Fibroblast of skin of scalp (primary cell): ENCODE results near the gene BTBD9.

ENCODE experiments used
- DNase-seq: peaks from one replicate; pipeline ENCODE4 v3.0.0-alpha.2; 2013

BTBD9 gene

DNA sequence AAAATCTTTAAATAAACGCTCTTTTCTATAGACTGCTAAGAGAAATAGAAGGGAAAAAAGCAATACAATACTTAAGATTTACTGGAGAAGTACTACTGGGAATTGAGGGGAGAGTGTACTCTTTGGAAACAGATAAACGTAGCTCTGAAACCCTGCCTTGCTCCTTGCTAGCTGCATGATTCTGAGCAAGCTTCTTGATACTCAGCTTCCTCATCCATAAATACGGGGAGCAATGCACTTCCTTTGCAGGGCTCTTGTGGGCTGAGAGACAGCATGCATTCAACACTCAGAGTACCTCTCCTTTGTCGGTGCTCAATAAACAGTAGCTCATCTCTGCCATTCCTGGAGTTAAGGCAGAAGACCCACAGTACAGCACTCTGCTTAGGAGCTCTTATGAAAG, 159.7 kb downstream of the BTBD9 start:
- no peak for DNase-seq

DNA sequence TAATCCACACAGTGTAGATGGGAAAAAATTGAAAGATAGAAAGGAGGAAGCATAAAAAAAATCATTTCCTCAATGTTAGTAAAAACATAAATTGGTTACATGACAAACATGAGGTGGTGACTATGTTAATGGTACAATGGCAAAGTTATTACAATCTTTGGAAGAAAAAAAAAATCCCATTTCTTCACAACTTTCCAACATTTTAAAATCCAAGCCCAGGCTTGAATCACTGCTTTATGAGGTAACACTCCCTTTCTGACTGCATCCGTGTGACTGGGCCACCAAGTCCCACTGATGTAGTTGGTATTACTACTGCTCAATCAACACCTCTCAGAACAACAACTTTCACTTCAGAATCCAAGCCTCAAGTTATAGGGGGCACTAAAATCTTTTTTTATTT, 160.4 kb downstream of the BTBD9 start:
- no peak for DNase-seq

DNA sequence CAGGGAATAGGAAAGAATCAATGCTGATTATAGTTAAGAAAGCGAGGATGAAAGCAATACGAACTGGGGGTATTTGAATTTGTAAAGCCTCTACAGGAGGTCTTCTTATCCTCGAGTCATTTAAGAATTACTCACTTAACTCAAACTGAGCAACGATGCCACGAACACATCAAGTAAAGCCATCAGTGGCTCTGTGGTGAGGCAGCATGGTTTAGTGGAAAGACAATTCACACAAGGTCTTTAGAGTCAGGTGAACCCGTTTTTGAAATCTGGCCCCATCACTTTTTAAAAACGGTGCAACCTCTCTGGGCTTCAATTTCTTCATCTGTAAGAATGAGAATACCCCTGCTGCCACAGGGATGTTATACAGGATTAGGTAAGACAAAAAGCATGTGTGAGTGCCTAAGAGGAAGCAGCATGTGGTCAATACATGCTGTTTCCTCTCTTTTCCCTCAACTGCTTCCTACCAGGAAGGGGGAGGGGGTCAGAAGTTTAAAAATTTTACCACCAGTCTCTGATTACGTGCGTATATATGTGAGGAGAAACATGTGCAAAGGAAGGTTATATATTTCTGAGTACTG, 162.0 kb downstream of the BTBD9 start:
- no peak for DNase-seq

DNA sequence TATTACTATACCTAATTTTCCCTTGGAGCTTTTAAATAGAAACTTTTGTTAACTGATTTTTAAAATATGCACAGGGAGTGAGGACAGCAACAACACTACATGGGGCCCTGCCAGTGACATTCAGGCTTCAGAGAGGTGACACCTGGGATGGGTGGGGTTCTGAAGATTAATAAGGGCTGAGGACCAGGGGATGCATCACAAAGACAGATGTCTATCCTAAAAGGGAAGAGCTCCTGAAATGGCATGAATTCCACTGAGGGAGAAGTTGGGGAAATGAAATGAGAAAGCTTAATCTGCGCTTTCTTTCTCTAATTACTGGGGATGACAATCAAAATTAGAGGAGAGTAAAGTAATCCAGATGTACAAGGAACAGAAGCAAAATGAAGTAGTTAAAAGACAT, 162.8 kb downstream of the BTBD9 start:
- DNase-seq: no peak

DNA sequence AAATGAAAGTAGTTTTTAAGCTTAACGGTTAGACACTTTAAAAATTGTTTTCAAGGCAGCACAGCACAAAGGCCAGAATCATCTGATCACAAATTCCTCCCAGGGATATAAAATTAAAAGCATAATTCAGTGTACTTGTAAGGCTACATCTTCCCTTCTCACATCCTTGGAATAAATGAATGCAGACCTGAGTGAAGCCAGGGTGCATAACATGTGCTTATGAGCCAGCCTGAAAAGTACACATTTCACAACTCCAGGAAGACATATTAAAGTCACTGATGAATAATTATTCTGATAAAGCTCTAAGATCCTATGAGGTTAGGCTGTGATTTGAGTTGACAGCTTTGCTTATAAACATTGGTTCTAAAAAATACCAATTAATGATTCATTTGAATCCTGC, 163.6 kb downstream of the BTBD9 start:
- no peak for DNase-seq

DNA sequence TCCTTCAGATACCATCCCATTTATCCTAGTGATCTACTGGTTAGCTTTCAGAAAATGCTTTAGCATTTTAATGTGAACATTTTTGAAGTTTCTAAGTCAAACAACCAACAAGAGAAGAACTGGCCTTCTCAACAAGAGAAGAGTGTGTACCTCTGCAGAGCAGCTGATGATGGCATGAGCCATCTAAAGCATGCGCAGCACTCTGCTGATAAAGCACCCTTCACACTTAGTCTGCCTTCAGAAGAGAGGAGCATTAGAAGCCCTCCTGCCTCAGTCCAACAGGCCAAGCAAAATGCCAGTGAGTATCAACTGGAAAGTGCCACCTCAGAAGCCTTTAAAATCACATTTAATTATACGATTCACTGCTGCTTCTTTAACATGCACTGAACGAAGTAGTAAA, 169.2 kb downstream of the BTBD9 start:
- no peak for DNase-seq

DNA sequence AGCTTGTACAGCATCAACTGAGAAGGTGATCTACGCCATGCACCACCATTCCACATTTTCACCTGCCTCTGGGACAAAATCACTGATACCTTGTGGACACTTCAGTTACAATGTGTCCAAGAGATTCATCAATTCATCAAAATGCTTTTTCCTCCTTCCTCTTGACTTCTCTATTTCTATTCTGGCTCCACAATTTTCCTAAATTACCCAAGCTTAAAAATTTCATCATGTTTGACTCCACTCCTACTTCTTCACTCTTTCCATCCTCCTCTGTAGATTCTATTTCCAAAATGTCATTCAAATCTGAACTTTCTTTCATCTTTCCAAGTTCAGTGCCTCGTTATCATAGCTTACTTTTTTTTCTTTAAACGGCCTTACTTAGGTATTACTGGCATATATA, 172.2 kb downstream of the BTBD9 start:
- DNase-seq: no peak

DNA sequence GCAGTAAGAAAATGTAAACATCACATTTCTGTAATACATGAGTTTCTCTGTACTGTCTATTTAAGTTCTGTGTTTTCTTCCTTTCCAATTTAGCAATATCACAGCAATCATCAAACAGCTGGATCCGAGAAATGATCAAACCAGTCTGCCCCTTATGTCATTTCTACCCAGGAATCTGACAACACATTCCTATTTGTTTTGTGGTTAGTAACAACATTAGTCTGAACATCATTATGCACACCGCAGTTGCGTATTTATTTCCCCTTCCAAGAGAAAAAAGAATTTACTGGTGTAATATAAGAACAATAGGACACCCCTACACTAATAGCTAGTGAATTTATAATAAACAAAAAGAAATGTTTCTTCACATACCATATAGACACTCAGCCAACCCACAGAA, 179.5 kb downstream of the BTBD9 start:
- DNase-seq: peak; percentile 85

DNA sequence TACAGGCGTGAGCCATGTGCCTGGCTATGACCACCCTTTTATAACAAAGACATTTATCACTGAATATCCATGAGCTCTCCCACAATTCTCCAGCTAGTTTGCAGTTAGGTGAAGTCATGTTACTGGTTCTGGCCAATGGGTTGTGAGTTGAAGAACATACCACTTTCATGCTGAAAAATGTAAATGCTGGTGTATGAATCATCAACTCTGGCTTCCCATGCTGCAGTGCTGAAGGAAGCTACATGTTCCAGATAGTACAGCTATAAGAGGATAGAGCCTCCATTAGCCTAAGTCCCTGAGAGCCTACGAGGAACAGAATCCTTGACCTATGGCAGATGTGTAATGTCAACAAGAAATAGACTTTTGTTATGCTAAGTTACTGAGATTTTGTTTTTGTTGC, 180.4 kb downstream of the BTBD9 start:
- DNase-seq: peak; percentile 67

DNA sequence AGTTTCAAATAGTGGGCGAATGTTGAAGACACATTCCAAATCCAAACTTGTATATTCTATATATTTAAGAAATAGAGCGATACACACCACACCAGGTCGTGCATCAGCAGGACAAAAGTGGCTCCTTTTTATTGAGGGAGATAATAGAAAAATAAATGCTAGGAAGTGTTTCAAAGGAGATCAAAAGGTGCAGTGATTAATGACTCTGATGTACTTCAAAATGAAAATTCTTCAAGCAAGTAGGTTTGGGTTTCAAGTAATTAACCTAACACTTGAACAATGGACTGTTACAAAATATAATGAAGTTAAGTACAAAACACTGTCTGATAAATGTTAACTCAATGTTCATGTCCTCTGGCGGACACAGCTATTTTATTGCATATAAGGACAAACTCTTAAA, 185.9 kb downstream of the BTBD9 start:
- no peak for DNase-seq

DNA sequence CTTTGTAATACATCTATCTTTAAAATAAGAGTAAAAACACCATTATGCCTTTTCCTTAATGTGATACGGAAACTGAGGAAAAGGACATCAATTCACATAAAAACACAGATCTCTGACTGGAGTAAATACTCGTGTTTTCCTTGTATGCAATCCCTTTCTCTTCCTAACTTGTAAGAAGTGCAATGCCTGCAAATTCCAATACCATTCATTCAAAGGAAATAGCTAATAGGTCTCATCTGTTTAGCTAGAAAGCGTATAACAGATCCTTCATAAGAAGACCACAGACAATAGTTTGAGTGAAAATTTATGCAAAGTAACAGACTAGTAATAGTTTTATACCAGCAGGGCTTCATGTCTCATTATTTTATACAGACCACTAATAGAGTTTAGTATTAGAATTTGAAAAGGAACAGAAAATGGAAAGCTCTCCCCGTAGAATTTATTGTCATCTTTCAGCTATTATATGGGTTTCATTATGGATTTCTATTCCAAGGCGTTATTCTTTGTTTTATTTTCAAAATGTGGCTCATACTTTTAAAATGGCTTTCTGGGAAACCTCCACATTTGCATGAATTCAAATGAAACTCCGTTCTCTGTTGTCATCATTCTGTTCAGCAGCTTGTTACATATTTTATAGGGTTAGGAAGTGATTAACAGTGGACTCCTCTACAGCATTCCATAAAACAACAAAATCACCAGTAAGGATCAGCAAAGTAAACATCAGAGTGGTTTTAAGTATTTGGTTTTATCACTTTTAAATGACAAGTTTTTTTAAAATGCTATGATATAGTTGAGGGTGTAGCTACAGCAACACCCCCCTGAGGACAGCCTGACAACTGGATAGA, 186.7 kb downstream of the BTBD9 start:
- DNase-seq: peak; percentile 47

DNA sequence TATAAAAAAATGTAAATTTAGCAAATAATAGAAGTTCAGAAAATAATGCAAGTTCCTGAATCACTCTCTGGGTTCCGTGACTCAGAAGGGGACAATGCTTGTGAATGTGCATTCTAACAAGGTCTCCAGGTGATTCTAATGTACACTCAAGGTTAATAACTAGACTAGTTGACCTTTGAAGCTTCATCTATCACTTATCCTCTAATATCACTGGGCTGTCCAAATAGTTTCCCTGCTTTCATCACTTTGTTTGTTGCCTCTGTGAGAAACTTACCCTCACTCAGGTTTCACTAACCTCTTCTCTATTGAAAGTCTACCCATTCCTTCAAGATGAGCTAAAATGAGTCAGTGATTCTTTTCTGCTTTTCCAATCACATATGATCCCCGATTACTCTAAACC, 189.0 kb downstream of the BTBD9 start:
- DNase-seq: no peak

DNA sequence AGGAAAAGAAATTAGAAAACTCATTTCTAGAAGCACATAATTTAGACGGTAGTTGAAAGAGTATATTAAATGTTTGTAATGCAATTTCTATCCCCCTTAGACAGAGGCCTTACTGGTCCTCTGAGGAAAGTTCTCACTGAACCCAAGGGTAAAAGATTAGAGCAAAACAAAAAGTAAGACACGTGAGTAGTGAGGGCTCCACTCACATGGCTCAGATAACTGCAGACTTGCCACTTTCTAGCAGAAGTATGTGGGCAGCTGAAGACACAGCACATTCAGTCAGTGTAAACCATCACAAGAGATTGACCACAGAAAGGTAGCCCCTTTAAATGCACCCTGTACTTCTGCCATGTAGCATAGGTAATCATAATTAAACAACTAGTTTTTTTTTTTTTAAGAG, 193.8 kb downstream of the BTBD9 start:
- DNase-seq: no peak

DNA sequence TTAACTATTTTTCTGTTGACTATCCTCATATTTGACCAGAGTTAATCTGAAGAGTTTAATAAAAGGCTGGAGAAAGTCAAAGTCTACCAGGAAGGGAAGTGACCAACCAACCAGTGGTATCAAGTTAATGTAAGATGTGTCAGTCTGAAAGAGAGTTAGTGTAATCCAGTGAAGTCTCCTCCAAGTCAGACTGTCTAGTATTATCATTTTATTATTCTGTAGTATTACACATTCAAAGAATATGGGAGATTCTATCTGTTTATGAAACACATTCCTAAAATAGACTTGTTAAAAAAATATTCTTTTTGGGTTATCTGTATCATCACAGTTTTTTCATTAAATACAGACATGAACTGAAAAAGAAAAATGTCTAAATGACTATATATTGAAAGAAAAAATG, 194.4 kb downstream of the BTBD9 start:
- DNase-seq: peak; percentile 59

DNA sequence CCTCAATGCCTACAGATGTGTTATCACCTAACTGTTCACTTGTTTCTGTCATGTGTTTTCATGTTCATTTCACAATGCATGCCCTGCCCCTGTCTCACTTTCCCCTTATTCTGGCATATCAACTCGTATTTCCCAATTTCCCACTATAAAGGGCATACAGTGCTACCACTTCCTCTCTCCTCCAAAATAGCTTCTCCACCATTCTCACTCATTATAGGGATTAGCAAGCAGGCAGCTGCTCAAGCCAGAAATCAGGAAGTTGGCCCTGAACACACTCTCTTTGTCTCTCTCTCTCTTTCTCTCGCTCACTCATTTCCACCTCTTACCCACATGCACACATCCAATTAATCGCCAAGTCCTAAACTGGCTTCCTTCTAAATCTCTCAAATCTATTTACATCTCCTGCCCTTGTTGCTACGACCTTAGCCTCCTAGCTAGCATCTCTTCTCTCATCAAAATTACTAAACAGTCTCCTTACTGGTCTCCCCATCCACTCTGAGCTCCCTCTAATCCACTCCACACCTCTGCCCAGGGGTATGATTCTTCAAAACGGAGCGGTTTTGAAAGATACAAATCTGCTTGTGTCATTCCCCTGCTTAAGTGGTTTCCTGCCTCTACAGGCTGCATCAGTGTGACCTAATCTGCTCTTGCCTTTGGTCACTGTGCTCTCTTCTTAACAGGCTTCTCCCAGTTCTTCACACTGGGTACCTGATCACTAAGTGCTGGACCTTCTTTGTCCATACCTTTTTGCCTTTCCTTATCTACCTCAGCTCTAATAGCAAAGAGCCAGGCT, 196.2 kb downstream of the BTBD9 start:
- DNase-seq: no peak

DNA sequence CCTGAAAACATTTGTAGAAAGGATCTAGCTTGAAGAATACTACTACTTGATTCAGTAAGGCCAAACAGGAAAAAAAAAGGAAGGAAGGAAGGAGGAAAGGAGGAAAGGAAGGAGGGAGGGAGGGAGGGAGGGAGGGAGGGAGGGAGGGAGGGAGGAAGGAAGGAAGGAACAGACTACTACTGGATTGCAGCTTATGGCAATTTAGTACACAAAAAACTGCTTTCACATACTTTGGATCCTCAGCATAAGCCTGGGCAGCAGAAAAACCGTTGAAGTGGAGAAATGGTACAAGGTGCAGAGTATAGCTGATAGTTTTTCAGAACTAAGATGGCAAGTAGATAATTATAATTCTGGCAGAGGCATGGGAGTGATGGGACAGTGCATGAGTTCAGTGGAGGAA, 201.6 kb downstream of the BTBD9 start:
- no peak for DNase-seq

DNA sequence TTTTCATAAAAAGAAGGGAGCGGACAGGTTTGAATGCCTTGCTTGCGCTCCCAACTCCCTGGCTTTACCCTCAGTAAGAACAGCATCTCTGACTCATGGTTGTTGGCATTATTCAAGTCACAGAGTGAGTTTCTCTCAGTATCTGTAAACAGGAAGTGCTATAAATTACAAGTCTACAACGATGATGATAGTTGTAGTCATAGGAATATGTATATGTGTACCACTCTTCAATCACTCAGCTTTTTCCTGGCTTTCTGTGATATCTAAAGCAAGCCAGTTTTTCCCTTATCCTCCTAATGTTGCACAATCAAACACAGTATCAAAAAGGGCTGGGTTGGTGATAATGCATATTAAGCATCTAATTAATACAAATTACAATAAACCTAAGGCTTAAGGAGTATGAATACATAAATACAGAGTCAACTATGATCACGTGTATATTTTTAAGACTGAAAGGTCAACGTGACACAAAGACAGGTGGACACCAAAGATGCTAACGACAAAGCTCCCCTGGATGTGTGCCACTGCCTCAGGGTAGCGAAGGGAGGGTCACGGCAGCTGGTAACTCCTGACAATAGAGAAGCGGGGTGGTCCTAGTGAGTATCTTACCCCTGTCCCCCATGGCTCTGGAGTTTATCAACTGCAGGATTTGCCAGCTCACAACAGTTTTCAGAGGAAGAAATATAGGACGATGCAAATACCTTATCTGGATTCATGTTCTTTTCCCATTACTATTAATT, 202.8 kb downstream of the BTBD9 start:
- peak; percentile 31 for DNase-seq

DNA sequence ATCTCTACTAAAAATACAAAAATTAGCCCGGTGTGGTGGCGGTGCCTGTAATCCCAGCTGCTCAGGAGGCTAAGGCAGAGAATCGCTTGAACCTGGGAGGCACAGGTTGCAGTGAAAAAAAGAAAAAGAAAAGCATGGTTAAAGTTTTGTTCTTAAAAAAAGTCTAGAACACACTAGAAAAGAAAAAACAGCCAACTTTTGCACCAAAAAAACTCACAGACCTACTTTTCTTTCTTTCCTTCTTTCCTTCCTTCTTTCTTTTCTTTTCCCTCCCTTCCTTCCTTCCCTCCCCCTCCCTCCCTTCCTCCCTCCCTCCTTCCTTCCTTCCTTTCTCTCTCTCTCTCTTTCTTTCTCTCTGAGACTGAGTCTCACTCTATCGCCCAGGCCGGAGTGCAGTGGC, 204.4 kb downstream of the BTBD9 start:
- DNase-seq: no peak

DNA sequence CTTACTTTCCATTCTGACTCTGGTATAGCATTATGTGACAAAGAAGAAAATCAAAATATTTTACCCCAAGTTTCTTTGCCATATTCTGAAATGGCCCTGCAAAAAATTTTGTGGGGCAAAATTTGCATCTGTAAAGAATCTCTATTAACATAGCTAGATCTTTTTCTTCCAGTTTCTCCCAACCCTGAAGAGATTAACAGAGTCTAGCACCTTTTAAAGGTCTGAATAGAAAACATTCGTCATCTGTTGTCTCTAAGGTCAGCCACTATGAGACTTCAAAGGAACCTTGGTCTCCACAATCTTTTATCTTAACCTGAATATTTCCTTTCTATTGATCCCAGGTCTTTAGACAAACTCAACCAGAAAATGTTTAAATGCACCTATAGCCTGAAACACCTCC, 205.7 kb downstream of the BTBD9 start:
- DNase-seq: no peak

DNA sequence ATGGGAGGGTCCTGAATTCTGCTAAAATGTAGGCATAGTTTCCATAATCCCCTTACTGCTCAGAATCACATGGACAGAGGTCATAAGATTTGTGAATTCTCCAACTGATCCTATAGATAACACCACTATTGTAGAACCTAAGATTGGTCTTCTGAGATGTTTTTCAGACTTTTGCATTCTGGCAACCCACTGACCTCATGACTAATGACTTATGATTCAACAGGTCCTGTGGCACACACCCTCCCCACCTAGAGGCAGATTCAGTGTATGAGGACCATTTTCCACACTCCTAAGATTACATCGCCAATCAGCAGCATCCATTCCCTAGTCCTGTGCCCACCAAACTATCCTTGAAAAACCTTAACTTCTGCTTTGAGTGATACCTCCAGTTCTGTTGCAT, 207.2 kb downstream of the BTBD9 start:
- DNase-seq: no peak

DNA sequence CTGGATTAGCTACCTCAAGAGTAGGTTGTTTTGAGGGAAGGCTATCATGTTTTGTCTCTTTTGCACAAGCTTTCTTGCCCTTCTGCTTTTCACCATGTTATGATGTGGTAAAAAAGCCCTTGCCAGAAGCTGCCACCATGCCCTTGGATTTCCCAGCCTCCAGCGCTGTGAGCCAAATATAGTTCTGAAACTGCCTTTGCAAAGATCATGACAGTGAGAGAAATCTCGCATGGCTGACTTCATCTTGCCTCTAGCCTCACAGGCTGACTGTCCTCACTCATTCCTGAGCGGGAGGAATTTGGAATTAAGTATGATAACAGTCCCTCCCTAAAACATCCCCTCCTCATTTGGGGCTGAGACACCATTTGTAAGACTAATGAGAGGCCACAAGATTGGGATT, 207.7 kb downstream of the BTBD9 start:
- DNase-seq: no peak

DNA sequence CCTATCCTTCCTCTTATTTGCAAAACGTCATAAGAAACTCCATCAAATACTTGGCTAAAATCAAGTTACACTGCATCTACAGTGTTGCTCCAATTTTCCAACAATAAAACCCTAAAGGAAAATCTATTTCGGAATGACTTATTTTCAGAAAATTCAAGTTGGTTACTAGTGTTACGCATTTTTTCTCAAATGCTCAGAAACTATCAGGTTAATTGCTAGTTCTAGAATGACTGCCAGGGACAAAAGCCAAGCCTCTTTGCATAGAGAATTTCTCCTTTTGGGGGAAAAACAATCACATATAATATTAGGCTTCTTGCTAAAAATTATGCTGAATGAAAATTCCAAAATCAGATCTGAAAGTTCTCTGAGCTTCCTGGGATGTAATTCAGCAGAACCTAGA, 210.2 kb downstream of the BTBD9 start:
- DNase-seq: no peak
